ENCODE results near the gene SPA17.
A peak's percentile ranks its signal among the peaks of the same experiment; 100 is the strongest.

SPA17 gene

DNA sequence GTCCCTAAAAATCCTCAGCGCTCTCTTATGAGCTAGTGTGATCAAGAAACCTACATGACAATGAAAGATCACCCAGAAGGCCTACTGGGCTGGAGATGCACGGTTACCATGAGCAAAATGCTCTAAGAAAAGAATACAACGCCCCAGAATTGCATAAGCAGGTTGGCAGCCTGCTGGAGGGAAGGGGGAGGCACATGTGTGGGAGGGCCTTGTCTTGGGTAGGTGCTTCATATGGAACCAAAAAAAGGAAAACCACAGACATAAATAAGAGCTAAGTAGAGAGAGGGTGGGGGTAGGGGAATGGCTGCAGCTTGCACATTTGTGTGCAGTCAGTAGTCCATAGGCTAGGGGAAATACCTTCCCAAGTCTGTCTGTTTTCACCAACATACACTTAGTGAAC lies 3.0 kb upstream of the SPA17 start:
- no peak overlapping the region for H3K4me3 ChIP-seq (ENCODE audit: low read depth, low read length)
- TF ChIP-seq, protein P1, sequence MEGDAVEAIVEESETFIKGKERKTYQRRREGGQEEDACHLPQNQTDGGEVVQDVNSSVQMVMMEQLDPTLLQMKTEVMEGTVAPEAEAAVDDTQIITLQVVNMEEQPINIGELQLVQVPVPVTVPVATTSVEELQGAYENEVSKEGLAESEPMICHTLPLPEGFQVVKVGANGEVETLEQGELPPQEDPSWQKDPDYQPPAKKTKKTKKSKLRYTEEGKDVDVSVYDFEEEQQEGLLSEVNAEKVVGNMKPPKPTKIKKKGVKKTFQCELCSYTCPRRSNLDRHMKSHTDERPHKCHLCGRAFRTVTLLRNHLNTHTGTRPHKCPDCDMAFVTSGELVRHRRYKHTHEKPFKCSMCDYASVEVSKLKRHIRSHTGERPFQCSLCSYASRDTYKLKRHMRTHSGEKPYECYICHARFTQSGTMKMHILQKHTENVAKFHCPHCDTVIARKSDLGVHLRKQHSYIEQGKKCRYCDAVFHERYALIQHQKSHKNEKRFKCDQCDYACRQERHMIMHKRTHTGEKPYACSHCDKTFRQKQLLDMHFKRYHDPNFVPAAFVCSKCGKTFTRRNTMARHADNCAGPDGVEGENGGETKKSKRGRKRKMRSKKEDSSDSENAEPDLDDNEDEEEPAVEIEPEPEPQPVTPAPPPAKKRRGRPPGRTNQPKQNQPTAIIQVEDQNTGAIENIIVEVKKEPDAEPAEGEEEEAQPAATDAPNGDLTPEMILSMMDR (IDR thresholded peaks at IDR 0.05; ENCODE audit: low read depth, low read length, missing control alignments), result no peak
- DNase-seq (ENCODE audit: low read depth), result no peak
- in situ Hi-C loops (cut with HindIII; ENCODE audit: low sequenced_read_pairs), result no loop called here

DNA sequence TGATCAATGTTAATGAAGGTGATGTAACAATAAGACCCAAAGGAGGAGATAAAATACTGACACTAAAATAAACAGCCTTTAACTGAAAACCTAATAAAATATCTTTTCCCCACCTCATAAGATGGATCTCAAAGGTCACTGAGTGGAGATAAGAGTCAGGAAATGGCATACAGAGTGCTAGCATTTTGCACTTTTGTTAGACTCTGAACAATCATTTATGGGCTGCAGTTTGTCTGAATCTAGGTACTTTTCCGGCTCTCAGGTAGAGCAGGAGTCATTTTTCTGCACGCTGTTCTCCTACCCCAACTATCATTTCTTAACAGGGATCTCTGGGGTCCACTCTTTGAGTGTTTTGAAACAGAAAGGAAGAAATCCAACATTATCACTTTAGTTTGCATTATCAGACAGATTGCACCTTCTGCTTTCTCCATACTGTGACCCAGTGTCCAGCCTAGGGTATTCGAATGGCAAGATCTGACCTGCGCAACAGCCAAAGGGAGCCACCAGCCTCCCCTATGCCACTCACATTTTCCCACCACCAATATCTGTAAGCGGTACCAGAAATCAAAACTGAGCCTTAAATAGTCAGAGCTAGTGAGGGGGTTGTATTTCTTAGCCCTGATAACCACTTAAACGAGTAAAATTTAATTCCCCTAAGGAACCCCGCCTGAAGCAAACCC lies 1.0 kb upstream of the SPA17 start:
- TF ChIP-seq, protein P1 (IDR thresholded peaks at IDR 0.05; ENCODE audit: low read depth, low read length, missing control alignments), result no peak
- DNase-seq (ENCODE audit: low read depth), result no peak
- H3K4me3 ChIP-seq (ENCODE audit: low read depth, low read length), result peak overlapping the region; percentile 73
- in situ Hi-C loops (cut with HindIII; ENCODE audit: low sequenced_read_pairs), result no loop called here

DNA sequence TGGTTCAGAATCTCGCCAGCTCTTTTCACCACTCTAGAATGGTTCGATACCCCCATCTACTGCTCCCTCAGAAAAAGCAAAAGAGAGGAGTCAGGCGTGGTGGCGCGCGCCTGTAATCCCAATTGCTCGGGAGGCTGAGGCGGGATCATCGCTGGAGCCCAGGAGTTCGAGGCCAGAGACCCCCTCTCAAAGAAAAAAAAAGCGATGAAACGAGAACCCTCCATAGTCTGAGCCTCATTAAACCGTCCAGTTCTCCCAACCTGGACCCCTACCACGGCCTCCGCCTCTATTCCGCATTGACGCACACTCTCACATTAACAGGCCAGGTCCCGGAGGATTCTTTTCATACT lies 439 bp downstream of the SPA17 start:
- peak overlapping the region; percentile 73 for H3K4me3 ChIP-seq (ENCODE audit: low read depth, low read length)
- no peak for DNase-seq (ENCODE audit: low read depth)
- in situ Hi-C loops (cut with HindIII; ENCODE audit: low sequenced_read_pairs), result no loop called here
- TF ChIP-seq, protein P1 (IDR thresholded peaks at IDR 0.05; ENCODE audit: low read depth, low read length, missing control alignments), result no peak

DNA sequence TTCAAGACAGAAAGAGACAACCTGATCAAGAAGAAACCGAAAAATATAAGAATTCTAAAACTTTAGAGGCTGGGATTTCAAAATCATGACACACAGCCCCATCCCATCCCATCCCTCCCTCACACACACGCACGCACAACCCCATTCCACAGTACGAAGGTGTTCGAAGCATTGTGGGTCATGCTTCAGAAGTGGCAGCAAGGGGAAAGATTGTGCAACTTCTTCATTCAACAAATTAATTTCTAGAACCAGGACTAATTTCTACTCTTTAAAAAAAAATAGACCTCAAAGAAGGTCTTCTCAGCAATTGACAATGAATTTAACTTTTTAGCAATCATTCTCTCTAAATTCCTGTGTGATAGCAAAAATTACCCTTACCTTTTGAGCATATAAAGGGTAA lies 867 bp downstream of the SPA17 start:
- TF ChIP-seq, protein P1 (IDR thresholded peaks at IDR 0.05; ENCODE audit: low read depth, low read length, missing control alignments), result no peak
- peak overlapping the region; percentile 73 for H3K4me3 ChIP-seq (ENCODE audit: low read depth, low read length)
- in situ Hi-C loops (cut with HindIII; ENCODE audit: low sequenced_read_pairs), result no loop called here
- no peak for DNase-seq (ENCODE audit: low read depth)

DNA sequence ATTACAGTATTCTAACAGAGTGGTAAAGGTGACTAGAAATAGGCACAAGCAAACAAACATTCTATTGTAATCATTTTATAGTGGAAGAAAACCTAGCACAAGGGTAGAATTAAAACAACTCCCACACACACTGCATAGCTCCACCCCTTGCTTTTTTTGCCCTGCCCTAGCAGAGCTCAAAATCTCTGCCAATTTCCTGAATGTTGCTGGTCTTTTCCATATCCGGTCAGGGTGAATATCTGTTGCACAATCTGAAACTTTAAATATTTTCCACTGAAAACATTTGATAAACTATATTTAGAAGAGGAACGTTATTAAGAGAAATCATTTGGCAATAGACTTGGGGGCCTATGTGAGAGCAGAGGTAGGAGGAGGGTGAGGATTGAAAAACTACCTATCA lies 2.7 kb downstream of the SPA17 start:
- DNase-seq (ENCODE audit: low read depth), result no peak
- in situ Hi-C loops (cut with HindIII; ENCODE audit: low sequenced_read_pairs), result no loop called here

DNA sequence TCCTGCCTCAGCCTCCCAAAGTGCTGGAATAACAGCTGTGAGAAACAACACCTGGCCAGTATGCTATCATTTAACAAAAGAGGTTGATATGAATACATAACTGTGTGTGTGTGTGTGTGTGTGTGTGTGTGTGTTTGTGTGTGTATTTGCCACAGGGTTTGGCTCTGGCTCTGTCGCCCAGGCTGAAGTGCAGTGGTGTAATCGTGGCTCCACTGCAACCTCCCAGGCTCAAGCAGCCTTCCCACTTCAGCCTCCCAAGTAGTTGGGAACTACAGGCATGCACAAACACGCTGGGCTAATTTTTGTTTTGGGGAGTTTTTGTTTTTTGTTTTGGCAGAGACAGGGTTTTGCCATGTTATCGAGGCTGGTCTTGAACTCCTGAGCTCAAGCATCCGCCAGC lies 4.7 kb downstream of the SPA17 start:
- in situ Hi-C loops (cut with HindIII; ENCODE audit: low sequenced_read_pairs), result no loop called here
- TF ChIP-seq, protein P1 (IDR thresholded peaks at IDR 0.05; ENCODE audit: low read depth, low read length, missing control alignments), result no peak
- DNase-seq (ENCODE audit: low read depth), result no peak
- no peak overlapping the region for H3K4me3 ChIP-seq (ENCODE audit: low read depth, low read length)

More for the DNA sequence above, 2.7 kb downstream of the SPA17 start:
- TF ChIP-seq, protein P1 (IDR thresholded peaks at IDR 0.05; ENCODE audit: low read depth, low read length, missing control alignments), result no peak
- H3K4me3 ChIP-seq (ENCODE audit: low read depth, low read length), result no peak overlapping the region
